ENCODE results near the gene C19orf53. TPM values are rescaled to one million over a fixed set of nuclear protein-coding genes. Genes with fewer than 3 reads are reported as not detected.

Gene C19orf53
- total and polyA plus RNA-seq, 2 experiments from 2014 or later = 104 to 401 TPM

DNA sequence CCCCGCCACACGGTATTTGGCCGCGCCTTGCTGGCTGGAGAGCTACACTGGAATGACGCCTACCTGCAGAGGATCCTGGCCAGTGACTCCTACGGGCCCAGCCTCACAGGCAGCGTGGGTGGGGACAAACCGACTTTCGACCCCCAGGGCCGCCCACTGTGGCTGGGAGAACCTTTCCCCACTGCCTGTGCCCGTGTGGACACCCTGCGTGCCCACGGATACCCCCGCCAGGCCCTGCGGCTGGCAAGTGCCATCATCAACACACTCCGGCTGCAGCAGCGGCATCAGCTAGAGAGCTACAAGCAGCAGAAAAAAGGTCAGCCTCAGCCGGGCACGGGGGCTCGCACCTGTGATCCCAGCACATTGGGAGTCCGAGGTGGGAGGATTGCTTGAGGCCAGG lies 40.3 kb downstream of the C19orf53 start:
- Histone ChIP-seq H3F3A (replicated peaks; ENCODE audit: low read depth) (0 out of 2 replicates have a peak, but pooled peaks cover 4% of the 10 kb centered on the region), H3K4me1 (ENCODE audit: insufficient read depth) (no peaks in the 10 kb centered on the region), H2AFZ (no peak overlapping the region), H3K36me3 (ENCODE audit: insufficient read depth) (peaks cover 2% of the 10 kb centered on the region), H3K27ac (ENCODE audit: low read depth) (no peak overlapping the region), H3K9me2 (ENCODE audit: insufficient read depth) (no peaks in the 10 kb centered on the region), H4K20me1 (replicated peaks; ENCODE audit: insufficient read depth) (no peaks in the 10 kb centered on the region), H3K4me3 (no peak overlapping the region), H3K27me3 (ENCODE audit: insufficient read depth) (no peaks in the 10 kb centered on the region), H3K4me2 (no peak overlapping the region), H3K79me2 (replicated peaks; ENCODE audit: insufficient read depth) (no peaks in the 10 kb centered on the region)
- Mint-ChIP-seq H3K9me3 (no peaks in the 10 kb centered on the region; the same call in 2 of the 3 replicates), H3K4me1 (peaks cover 4% of the 10 kb centered on the region; the same call in 2 of the 3 replicates), H3K27ac (no peak overlapping the region), H3K27me3 (ENCODE audit: insufficient read depth, low read depth, poor library complexity) (peaks cover 17% of the 10 kb centered on the region), H3K36me3 (ENCODE audit: low read depth) (peaks cover 46% of the 10 kb centered on the region), H3K4me3 (no peak overlapping the region)
- no peak for DNase-seq (ENCODE audit: low spot score)
- TF ChIP-seq STAT1 (IDR thresholded peaks at IDR 0.05; ENCODE audit: unreplicated experiment) (no peak), EZH2phosphoT487 (IDR thresholded peaks at IDR 0.05; ENCODE audit: unreplicated experiment) (no peak), NANOG (IDR thresholded peaks at IDR 0.05; ENCODE audit: borderline replicate concordance) (no peak)
- ATAC-seq = no peak

- Histone ChIP-seq H3K4me2 (peak overlapping the region; percentile 85), H3K27ac (ENCODE audit: low read depth) (no peak overlapping the region), H3K4me3 (peak overlapping the region; percentile 65)
- TF ChIP-seq ZNF114 (CRISPR knock-in tag; IDR thresholded peaks at IDR 0.05) (no peak), POLR2AphosphoS5 (IDR thresholded peaks at IDR 0.05; ENCODE audit: low read depth) (no peak), EZH2 (IDR thresholded peaks at IDR 0.05; ENCODE audit: low read depth, unreplicated experiment) (no peak), EZH2phosphoT487 (IDR thresholded peaks at IDR 0.05; ENCODE audit: unreplicated experiment) (no peak), ETS1 (IDR thresholded peaks at IDR 0.05) (no peak), NANOG (IDR thresholded peaks at IDR 0.05; ENCODE audit: borderline replicate concordance) (no peak), JUNB (IDR thresholded peaks at IDR 0.05; ENCODE audit: unreplicated experiment) (no peak), ZNF331 (CRISPR knock-in tag; IDR thresholded peaks at IDR 0.05; ENCODE audit: low read depth) (no peak), STAT1 (IDR thresholded peaks at IDR 0.05; ENCODE audit: unreplicated experiment) (no peak)
- TF ChIP-seq, protein P1, sequence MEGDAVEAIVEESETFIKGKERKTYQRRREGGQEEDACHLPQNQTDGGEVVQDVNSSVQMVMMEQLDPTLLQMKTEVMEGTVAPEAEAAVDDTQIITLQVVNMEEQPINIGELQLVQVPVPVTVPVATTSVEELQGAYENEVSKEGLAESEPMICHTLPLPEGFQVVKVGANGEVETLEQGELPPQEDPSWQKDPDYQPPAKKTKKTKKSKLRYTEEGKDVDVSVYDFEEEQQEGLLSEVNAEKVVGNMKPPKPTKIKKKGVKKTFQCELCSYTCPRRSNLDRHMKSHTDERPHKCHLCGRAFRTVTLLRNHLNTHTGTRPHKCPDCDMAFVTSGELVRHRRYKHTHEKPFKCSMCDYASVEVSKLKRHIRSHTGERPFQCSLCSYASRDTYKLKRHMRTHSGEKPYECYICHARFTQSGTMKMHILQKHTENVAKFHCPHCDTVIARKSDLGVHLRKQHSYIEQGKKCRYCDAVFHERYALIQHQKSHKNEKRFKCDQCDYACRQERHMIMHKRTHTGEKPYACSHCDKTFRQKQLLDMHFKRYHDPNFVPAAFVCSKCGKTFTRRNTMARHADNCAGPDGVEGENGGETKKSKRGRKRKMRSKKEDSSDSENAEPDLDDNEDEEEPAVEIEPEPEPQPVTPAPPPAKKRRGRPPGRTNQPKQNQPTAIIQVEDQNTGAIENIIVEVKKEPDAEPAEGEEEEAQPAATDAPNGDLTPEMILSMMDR (conservative IDR thresholded peaks at IDR 0.05; ENCODE audit: low read depth in 2 of 2) = no peak
- TF ChIP-seq, protein P2, sequence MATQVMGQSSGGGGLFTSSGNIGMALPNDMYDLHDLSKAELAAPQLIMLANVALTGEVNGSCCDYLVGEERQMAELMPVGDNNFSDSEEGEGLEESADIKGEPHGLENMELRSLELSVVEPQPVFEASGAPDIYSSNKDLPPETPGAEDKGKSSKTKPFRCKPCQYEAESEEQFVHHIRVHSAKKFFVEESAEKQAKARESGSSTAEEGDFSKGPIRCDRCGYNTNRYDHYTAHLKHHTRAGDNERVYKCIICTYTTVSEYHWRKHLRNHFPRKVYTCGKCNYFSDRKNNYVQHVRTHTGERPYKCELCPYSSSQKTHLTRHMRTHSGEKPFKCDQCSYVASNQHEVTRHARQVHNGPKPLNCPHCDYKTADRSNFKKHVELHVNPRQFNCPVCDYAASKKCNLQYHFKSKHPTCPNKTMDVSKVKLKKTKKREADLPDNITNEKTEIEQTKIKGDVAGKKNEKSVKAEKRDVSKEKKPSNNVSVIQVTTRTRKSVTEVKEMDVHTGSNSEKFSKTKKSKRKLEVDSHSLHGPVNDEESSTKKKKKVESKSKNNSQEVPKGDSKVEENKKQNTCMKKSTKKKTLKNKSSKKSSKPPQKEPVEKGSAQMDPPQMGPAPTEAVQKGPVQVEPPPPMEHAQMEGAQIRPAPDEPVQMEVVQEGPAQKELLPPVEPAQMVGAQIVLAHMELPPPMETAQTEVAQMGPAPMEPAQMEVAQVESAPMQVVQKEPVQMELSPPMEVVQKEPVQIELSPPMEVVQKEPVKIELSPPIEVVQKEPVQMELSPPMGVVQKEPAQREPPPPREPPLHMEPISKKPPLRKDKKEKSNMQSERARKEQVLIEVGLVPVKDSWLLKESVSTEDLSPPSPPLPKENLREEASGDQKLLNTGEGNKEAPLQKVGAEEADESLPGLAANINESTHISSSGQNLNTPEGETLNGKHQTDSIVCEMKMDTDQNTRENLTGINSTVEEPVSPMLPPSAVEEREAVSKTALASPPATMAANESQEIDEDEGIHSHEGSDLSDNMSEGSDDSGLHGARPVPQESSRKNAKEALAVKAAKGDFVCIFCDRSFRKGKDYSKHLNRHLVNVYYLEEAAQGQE (IDR thresholded peaks at IDR 0.05; ENCODE audit: unreplicated experiment) = no peak
Observed at GRCh38 chr19:13817018-13817614, 42.9 kb downstream of the C19orf53 start.

More at GRCh38 chr19:13817018-13817614, 42.9 kb downstream of the C19orf53 start:
- H3F3A ChIP-seq (replicated peaks; ENCODE audit: low read depth) = 0 out of 2 replicates have a peak, but pooled peaks cover 4% of the 10 kb centered on the region
- DNase-seq (ENCODE audit: low spot score) = peak; percentile 100
- Mint-ChIP-seq H3K4me1 (peaks cover 4% of the 10 kb centered on the region; the same call in 2 of the 3 replicates), H3K4me3 (peak overlapping the region; percentile 77), H3K27ac (peak overlapping the region; percentile 97), H3K27me3 (ENCODE audit: insufficient read depth, low read depth, poor library complexity) (peaks cover 18% of the 10 kb centered on the region), H3K36me3 (ENCODE audit: low read depth) (peaks cover 51% of the 10 kb centered on the region), H3K9me3 (no peaks in the 10 kb centered on the region; the same call in 2 of the 3 replicates)
- no peaks in the 10 kb centered on the region for H3K27me3 ChIP-seq (ENCODE audit: insufficient read depth)
- no peaks in the 10 kb centered on the region for H3K4me1 ChIP-seq (ENCODE audit: insufficient read depth)
- H3K9me2 ChIP-seq (ENCODE audit: insufficient read depth) = no peaks in the 10 kb centered on the region
- no peaks in the 10 kb centered on the region for H3K79me2 ChIP-seq (replicated peaks; ENCODE audit: insufficient read depth)
- no peak overlapping the region for H2AFZ ChIP-seq
- H3K36me3 ChIP-seq (ENCODE audit: insufficient read depth) = peaks cover 9% of the 10 kb centered on the region
- peak; percentile 90 for ATAC-seq
- peaks cover 1% of the 10 kb centered on the region for H4K20me1 ChIP-seq (replicated peaks; ENCODE audit: insufficient read depth)

Data from GM23338 (cell line).